Right kidney (tissue), 9 donors: ENCODE data around the gene PPP1R3D.
"Not testable (repeated sequence)": the region's sequence is repeated elsewhere in the genome, so short reads cannot be mapped to it uniquely, and the experiment has no call there.

Source experiments
- DNase-seq: peaks from one replicate; pipeline ENCODE4 v3.0.0-alpha.2; 2016
- long read RNA-seq, 8 donors: transcript quantifications; one replicate each; lab custom pipeline, GENCODE V29; 2026

The PPP1R3D gene, protein sequence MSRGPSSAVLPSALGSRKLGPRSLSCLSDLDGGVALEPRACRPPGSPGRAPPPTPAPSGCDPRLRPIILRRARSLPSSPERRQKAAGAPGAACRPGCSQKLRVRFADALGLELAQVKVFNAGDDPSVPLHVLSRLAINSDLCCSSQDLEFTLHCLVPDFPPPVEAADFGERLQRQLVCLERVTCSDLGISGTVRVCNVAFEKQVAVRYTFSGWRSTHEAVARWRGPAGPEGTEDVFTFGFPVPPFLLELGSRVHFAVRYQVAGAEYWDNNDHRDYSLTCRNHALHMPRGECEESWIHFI
- long read RNA-seq, donor 1, transcript PPP1R3D-201 (1 exons, 3,630 nt): major isoform, 12 of 12 reads
- long read RNA-seq, donor 1, partial matches to known transcripts: 0 of 12 reads
- long read RNA-seq, donor 1, other reads (novel, unspliced or antisense): 0 of 12 reads
- long read RNA-seq, donor 2, transcript PPP1R3D-201 (1 exons, 3,630 nt): major isoform, 10 of 10 reads
- long read RNA-seq, donor 2, partial matches to known transcripts: 0 of 10 reads
- long read RNA-seq, donor 2, other reads (novel, unspliced or antisense): 0 of 10 reads
- long read RNA-seq, donor 3, transcript PPP1R3D-201 (1 exons, 3,630 nt): major isoform, 7 of 7 reads
- long read RNA-seq, donor 3, partial matches to known transcripts: 0 of 7 reads
- long read RNA-seq, donor 3, other reads (novel, unspliced or antisense): 0 of 7 reads
- long read RNA-seq, donor 4, transcript PPP1R3D-201 (1 exons, 3,630 nt): major isoform, 7 of 7 reads
- long read RNA-seq, donor 4, partial matches to known transcripts: 0 of 7 reads
- long read RNA-seq, donor 4, other reads (novel, unspliced or antisense): 0 of 7 reads
- long read RNA-seq, donor 5, transcript PPP1R3D-201 (1 exons, 3,630 nt): major isoform, 12 of 12 reads
- long read RNA-seq, donor 5, partial matches to known transcripts: 0 of 12 reads
- long read RNA-seq, donor 5, other reads (novel, unspliced or antisense): 0 of 12 reads
- long read RNA-seq, donor 6, transcript PPP1R3D-201 (1 exons, 3,630 nt): major isoform, 11 of 11 reads
- long read RNA-seq, donor 6, partial matches to known transcripts: 0 of 11 reads
- long read RNA-seq, donor 6, other reads (novel, unspliced or antisense): 0 of 11 reads
- long read RNA-seq, donor 7, transcript PPP1R3D-201 (1 exons, 3,630 nt): major isoform, 14 of 14 reads
- long read RNA-seq, donor 7, partial matches to known transcripts: 0 of 14 reads
- long read RNA-seq, donor 7, other reads (novel, unspliced or antisense): 0 of 14 reads
- long read RNA-seq, donor 8, transcript PPP1R3D-201 (1 exons, 3,630 nt): major isoform, 11 of 11 reads
- long read RNA-seq, donor 8, partial matches to known transcripts: 0 of 11 reads
- long read RNA-seq, donor 8, other reads (novel, unspliced or antisense): 0 of 11 reads

DNA sequence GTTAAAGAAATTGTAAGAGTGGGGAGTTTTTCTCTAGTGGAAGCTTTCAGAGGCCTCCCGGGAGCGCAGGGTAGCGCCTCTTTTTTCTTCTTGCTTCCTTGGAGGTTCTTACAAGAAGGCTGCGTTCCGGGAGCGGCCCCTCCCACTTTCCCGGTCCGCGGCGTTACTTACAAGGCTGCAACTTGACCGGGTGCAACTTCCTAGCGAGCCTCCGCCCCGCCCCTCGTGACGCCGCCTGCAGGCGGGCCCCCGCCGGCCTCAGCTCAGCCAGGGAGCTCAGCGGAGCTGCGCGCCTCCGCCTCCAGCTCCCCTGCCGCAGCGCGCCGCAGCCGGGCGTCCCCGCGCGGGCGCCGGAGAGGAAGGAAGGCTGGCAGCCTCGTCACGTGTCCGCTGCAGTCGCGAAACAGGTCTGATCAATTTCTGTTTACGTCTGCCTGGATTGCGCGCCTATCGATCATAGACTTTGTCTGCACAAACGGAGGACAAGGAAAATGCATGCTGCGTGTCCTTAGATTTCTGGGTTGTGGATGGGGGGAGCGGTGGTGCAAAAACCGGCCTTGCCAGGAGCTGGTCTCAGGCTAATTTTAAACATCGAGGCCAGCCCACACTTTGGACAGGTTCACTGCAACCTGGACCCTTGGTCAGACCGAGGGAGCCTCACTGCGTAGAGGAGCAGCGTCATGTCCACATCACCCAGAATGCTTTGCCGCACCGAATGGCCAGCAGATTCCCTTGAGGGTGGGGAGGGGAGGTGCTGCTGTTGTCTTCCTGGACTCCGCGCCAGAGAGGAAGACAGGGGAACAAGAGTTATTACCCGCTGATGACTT lies at the start of gene PPP1R3D, which contains the start of gene FAM217B:
Gene PPP1R3D (minus strand): TSS at position 177 of the 827 bp plus-strand sequence. CDS start 374 bp downstream, outside the sequence.
Gene FAM217B (plus strand): TSS at position 261 of the 827 bp plus-strand sequence. CDS start 3,555 bp downstream, outside the sequence.
- peak; percentile 97 for DNase-seq

DNA sequence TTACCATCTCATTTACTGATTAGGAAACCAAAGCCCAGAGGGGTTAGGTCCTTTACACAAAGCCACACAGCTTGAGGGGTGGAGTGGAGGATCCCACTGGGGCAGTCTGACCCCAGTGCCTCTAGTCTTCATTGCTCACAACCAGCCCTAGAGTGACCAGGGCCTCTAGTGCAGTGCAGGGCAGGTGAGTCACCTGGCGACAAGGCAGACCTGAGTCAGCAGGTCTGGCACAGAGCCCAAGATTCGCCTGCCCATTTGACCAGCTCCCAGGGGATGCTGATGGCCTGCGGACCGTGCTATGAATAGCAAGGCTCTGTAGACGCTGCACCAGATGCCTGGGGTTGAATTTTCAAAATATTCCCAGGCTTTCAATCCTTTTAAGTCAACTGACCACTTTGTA lies 48.0 kb upstream of the PPP1R3D start:
- DNase-seq: no peak

DNA sequence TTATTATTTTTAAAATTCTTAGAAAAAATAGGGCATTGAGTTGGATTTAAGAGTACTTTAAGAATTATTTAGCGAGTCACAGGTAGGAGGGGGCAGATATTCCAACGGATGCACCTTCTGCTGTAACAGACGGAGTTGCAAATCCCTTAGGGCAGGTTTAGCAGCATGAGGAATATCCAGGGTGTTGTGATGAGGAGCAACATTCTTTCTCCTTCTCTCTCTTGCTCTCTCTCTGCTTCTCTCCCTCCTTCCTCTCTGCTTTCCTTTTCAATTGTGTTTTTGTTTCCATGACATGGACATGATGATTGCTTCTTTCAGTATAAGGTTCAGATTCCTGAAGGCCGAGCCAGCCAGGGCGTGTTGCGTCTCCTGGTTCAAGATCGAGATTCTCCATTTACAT lies 47.0 kb upstream of the PPP1R3D start:
- no peak for DNase-seq

DNA sequence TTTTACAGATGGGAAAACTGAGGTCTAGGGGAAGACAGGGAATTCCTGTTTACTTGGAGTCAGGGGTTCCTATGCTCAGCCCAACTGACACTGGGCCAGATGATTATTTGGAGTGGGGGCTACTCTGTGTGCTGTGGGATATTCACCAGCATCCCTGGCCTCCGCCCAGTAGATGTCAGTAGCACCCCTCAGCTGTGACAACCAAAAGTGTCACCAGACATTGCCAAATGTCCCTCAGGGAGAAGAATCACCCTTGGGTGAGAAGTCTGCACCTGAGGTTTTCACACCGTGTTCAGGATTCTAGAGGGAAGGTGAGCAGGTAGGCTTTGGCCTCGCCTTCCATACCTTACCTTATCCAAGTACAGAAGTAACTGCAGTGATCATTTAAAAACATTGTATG lies 45.8 kb upstream of the PPP1R3D start:
- no peak for DNase-seq

DNA sequence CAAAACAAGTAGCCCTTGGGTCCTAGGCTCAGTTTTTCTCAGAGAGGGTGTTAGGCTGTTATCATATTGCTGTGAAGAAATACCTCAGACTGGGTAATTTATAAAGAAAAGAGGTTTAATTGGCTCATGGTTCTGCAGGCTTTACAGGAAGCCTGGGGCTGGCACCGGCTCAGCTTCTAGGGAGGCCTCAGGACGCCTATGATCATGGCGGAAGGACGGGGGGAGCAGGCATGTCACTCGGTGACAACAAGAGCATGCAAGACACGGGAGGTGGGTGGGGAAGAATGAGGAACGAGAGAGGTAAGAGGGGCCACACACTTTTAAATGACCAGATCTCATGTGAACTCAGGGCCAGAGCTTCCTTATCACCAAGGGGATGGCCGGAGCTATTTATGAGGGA lies 45.1 kb upstream of the PPP1R3D start:
- no peak for DNase-seq

DNA sequence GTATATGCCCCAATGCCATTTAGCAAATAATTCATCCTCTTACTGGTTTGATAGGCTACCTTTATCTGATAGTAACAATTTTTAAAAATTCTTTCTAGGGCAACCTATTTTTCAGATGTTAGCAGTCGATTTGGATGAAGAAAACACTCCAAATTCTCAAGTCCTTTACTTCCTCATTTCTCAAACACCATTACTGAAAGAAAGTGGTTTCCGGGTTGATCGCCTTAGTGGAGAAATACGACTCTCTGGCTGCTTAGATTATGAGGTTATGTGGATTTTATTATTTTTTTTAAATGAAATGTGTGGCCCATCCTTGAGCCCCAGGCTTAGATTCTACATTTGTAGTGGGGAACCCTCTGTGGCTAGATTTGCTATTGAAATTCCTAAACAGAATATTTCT lies 44.4 kb upstream of the PPP1R3D start:
- DNase-seq: no peak

DNA sequence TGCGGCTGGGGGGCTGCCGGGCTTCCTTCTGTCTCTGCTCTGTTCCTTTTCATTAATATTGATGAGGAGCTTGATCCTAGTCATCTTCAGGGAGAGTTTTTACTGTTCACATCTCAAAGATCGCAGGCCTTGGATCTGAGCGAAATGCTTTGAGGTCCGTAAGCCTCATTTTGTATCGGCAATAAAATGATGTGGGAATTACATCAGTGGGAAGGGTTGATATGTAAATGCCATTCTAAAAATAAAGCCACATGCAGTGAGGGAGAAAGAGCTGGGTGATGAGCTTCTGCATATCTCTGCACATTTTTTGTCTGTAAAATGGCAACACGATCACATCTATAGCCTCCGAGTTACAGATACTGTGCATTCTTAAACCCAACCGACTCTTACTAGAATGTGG lies 43.0 kb upstream of the PPP1R3D start:
- no peak for DNase-seq

DNA sequence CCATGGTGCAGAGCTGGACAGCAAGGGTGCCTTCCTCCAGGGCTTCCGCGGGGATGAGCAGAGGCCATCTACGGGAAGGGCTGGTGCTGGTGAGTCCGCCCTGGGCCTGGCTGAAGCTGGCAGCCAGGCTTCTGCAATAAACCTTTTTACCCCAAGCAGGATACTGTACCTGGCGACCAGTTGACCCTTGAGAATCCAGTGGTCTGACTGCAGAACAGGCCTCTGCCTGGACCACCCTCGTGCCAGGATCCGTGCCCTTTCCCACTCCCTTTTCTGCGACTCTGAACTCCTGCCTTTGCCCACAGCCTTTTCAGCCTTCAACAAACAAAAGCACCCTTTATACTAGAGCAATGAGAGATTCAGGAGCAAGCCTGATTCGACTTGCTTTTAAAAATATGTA lies 37.0 kb upstream of the PPP1R3D start:
- DNase-seq: no peak

DNA sequence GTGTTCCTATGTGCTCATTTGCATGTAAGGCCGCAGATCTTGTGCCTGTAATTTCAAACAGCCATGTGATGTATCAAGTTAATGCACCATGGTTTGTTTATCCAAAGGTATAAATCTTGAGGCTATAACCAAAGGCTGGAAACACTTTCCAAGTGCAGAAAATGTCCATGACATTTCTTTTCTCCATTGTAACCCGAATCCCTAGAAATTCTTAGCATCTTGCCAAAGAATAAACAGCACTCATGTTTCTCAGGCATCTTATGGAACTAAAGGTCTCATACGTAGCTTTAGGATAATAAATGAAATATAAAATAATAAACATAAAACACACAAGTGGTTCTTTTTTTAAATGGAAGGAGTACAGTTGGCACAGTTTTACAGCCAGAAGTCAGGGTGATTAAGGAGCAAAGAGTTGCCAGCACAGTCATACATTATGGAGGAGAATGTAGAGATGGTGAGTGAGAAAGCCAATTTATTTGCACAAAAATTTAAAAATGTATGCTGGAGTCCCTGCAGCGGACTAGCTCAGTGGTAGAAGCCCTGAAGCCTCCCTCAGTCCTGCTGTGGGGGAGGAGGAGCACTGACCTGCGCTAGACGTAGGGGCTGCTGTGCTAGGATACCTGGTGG lies 36.2 kb upstream of the PPP1R3D start:
- peak; percentile 28 for DNase-seq

DNA sequence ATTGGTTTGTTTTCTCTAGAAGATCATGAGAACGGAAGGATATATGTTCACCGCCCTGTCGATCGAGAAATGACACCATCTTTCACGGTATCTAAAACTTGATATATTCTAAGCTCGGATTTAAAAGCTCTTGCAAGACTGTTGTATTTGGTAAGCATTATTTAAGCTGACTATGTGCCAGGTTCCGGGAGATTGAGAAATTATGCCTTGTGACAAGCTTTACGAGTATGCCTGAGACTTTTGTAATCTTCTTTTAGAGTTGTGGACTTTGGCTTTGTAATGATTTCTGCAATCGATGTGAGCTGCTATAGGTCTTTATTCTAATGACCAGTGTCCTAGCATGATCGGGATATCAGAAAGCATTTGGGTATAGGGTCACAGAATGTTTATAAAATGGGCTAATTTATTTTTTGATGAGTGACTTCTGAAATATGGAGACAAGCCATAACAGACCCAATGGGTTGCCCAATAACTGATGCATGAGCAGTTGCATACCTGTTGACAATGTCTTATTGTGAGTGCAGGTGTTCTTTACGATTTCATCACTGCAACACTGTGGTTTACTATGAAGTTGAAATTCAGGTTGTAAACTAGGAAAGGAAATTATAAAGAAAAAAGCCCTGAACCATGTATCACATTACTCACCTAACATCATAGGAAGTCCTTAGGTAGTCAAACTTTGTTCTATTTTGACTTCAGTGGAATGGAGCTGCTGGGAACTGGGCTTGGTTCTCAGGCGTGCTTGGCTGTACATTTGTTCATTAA lies 32.1 kb upstream of the PPP1R3D start:
- DNase-seq: no peak

DNA sequence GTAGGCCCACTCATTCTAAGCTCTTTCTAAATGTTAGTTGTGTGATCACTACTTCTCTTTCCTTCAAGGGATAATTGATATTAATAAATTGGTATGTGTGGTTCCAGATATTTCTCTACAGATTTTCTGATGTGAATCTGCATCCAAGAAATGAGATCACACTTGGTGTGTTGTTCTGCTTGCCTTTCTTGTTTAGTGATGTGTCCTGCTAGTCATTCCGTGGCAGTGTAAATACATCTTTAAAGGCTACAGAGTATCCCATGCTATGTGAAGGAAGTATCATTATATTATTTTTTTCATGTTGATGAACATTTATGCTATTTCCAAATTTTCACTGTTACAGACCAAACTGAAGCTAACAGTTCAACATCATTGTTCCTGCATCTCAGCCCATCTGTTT lies 31.3 kb upstream of the PPP1R3D start:
- no peak for DNase-seq

DNA sequence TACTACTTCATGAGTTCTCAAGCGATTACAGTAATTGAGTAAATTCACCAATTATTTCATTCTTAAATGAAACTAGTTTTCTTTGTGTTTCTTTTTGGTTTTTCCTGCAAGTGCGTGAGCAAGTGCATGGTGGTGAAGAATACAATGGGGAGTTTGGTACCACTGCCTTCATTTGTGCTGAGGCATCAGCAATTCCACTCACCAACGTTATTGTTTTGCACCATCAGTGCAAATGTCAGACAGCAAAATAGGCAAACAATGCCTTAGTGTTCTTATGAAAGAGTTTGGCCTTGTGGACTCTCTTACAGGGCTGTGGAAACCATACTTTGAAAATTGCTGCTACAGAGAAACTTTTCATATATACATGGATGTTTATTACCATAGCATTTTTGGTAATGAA lies 26.3 kb upstream of the PPP1R3D start:
- DNase-seq: no peak

DNA sequence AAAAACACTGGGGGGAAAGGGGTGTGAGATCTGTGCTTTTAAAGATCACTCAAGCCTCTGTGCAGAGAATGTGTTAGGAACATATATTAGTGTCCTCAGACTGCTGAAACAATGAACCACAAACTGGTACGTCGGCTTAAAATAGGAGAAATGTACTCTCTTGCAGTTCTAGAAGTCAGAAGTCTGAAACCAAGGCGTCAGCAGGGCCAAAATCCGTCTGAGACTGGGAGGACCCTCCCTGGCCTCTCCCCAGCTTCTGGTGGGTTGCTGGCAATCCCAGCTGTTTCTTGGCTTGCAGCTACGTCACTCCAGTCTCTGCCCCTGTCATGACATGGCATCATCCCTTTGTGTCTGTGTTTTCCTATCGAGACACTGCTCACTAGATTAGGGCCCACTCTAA lies 22.1 kb upstream of the PPP1R3D start:
- no peak for DNase-seq

DNA sequence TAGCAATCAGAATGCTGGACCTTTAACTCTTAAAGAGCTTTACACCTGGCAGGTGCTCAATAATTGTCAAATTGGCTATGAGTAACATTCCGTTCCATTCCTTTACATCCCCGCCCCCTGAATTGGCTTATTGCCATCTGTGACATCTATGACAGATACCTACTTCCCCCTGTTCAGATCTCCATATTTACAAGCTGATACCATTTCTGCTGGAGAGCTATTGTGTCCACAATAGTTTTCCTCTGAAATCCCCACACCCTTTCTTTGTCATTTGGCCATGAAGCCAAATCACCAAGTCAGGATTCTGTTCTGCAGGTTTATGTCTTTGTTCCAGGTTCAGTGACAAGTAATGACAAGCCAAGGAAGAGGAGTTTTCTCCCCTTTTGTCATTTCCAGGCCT lies 21.3 kb upstream of the PPP1R3D start:
- no peak for DNase-seq

DNA sequence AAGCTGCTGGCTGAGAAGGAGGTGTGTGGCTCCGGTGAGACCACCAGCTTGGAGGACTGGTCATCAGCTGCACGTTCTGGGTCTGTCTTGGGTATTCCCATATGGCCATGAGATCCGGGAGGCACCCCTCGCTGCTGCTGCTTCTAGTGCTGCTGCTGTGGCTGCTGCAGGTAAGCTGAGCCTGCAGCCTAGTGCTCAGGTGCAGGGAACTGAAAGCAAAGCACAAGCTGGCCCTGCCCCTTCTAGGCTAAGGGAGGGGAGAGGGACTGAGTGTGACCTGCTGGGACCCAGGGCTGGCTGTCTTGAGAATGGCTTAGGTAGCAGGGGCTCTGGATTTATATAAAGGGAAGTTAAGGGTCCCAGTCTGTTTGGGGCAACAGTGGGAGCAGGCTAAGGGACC lies 18.5 kb upstream of the PPP1R3D start:
- DNase-seq: no peak

DNA sequence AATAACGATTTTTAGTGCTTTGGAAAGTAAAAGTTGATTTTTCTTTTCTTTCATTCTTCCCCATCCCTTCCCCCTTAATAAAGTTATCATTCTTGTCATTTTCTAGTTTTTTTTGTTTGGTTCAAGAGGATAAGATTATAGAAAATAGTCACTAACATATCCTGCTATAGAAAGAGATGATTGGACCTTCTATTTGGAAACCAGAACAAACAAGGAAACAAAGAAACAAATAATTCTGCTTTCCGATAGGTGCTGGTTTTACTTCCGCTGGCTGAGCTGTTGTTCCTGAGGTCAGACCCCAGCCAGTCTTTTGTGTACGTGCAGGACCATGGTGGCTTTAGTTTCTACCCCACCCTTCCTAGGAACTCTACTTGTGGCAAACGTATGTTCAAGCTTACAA lies 18.0 kb upstream of the PPP1R3D start, which contains the start of gene CDH26:
Gene CDH26 (plus strand): TSS at position 301 of the 400 bp plus-strand sequence. CDS start 304 bp downstream, outside the sequence.
- DNase-seq: no peak

DNA sequence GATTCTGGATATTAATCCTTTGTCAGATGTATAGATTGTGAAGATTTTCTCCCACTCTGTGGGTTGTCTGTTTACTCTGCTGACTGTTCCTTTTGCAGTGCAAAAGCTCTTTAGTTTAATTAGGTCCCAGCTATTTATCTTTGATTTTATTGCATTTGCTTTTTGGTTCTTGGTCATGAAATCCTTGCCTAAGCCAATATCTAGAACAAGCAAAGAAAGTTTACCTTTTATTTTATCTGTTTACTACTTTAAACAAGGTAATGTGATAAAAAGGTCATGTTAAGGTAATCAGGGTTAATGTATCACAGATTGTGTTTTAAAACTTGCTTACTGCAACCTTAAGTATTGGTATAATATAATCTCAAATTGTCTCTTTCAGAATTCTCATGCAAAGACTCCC lies 17.5 kb upstream of the PPP1R3D start:
- DNase-seq: not testable (repeated sequence)

DNA sequence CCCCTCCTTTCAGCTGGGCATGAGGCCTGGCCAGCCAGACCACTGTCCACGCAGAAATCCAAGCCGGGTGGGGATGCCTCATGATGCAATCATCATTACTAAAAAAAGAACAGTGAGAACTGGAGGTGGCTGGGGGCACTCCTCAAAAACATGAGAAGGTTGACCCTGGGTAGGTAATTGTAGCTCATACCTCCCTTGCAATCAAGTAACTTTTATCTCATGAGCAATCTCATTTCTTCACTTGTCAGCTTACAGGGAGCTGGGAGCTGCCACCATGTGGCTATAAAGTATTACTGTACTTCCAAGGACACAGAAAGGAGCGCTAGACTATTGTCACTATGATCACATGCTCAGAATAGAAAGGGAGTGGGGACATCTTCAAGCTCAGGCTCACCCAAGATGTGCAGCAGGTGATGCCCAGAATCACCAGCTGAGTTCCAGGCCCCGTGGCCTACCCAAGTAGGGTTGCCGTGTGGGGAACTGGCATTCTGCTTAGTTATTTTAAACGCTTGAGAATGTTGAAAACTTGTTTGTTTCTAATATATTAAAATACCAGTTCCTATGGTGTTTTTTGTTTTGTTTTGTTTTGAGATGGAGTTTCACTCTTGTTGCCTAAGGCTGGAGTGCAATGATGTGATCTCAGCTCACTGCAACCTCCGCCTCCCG lies 15.2 kb upstream of the PPP1R3D start:
- DNase-seq: no peak

DNA sequence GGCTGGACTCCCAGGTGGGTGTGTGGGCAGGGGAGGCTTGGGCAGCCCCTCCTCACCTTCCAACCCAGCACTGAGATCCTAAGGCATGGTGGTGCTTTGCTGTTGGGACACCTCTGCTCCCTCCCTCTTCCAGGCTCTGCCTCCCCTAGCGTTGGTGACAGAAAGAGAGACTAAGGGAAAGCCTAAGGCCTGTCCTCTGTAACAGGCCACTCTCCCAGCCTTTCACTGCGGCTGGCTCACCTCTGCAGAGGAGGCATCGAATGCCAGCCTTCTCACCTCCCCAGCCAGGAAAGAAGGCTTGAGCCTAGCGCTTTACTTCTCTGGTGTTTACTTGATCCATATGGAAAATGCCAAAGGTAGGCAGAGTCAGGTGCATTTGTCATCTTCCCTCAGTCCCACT lies 14.6 kb upstream of the PPP1R3D start:
- DNase-seq: no peak
